ENCODE data around the gene TMEM163. TPM values are rescaled to one million over a fixed set of nuclear protein-coding genes. Genes with fewer than 3 reads are reported as not detected.

The TMEM163 gene
- total RNA-seq, 1 donor = not detected

DNA sequence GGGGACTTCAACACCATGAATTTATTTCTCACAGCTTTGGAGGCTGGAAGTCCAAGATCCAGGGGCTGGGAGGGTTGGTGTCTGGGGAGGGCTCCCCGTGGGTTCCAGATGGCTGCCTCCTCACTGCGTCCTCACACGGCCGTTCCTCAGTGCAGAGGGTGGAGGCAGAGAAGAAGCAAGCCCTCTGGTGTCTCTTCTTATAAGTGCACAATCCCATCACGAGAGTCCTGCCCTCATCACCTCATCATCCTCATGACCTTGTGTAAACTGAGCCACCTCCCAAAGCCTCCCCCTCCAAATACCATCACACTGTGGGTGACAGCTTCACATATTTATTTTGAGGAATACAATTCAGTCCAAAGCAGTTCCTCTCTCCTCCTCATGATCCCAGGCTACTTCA is 26.3 kb downstream of the TMEM163 start:
- Histone ChIP-seq H3K36me3 (ENCODE audit: insufficient read depth, low read length) (no peaks in the 10 kb centered on the region), H3K27ac (ENCODE audit: low read depth, low read length) (no peak overlapping the region), H3K27me3 (ENCODE audit: insufficient read depth, low read length) (peaks cover 2% of the 10 kb centered on the region), H3K4me2 (ENCODE audit: insufficient read depth, low read length) (no peak overlapping the region), H4K20me1 (ENCODE audit: insufficient read depth, low read length) (no peaks in the 10 kb centered on the region), H2AFZ (ENCODE audit: low read length) (no peak overlapping the region), H3K9me3 (ENCODE audit: low read depth, low read length) (no peaks in the 10 kb centered on the region), H3K4me3 (ENCODE audit: insufficient read depth, low read length) (no peak overlapping the region), H3K4me1 (ENCODE audit: insufficient read depth, low read length) (no peaks in the 10 kb centered on the region), H3K79me2 (ENCODE audit: insufficient read depth, low read length) (no peaks in the 10 kb centered on the region)
- TF ChIP-seq, protein P1, sequence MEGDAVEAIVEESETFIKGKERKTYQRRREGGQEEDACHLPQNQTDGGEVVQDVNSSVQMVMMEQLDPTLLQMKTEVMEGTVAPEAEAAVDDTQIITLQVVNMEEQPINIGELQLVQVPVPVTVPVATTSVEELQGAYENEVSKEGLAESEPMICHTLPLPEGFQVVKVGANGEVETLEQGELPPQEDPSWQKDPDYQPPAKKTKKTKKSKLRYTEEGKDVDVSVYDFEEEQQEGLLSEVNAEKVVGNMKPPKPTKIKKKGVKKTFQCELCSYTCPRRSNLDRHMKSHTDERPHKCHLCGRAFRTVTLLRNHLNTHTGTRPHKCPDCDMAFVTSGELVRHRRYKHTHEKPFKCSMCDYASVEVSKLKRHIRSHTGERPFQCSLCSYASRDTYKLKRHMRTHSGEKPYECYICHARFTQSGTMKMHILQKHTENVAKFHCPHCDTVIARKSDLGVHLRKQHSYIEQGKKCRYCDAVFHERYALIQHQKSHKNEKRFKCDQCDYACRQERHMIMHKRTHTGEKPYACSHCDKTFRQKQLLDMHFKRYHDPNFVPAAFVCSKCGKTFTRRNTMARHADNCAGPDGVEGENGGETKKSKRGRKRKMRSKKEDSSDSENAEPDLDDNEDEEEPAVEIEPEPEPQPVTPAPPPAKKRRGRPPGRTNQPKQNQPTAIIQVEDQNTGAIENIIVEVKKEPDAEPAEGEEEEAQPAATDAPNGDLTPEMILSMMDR (IDR thresholded peaks at IDR 0.05; ENCODE audit: extremely low read depth, low read depth, low read length) = no peak
- DNase-seq (ENCODE audit: insufficient read length, low spot score, missing footprints) = no peak

DNA sequence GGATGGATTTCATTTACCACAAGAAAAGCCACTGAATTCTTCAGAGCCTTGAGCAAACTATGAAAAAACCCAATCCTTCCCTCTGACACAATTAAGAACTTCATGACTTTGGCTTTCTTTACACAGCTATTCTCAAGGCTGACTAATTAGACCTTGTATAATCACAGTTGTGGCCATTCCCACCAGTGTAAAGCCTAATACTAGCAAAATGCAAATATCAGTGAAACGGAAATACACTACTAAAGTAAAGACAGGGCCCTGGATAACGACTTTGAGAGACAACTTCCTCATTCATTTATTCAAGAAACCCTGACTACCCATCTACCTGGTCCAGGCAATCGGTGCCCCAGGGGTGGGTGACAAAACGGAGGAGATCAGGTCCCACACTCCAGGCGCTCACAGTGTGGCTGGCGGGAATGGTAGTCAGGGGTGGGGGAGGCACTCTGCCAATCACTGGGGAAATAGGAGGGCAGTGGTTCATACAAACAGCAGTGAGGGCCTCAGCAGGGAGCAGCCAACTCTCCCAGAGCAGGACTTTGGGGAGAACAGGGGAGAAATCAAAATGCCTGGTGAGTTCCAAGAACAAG is 28.1 kb downstream of the TMEM163 start:
- H3K4me2 ChIP-seq (ENCODE audit: insufficient read depth, low read length) = no peak overlapping the region
- DNase-seq (ENCODE audit: insufficient read length, low spot score, missing footprints) = no peak
- H3K4me1 ChIP-seq (ENCODE audit: insufficient read depth, low read length) = no peaks in the 10 kb centered on the region
- H3K27ac ChIP-seq (ENCODE audit: low read depth, low read length) = no peak overlapping the region
- TF ChIP-seq, protein P1 (IDR thresholded peaks at IDR 0.05; ENCODE audit: extremely low read depth, low read depth, low read length) = no peak
- H3K36me3 ChIP-seq (ENCODE audit: insufficient read depth, low read length) = no peaks in the 10 kb centered on the region
- H2AFZ ChIP-seq (ENCODE audit: low read length) = no peak overlapping the region
- H3K27me3 ChIP-seq (ENCODE audit: insufficient read depth, low read length) = no peaks in the 10 kb centered on the region
- H3K4me3 ChIP-seq (ENCODE audit: insufficient read depth, low read length) = no peak overlapping the region
- no peaks in the 10 kb centered on the region for H3K9me3 ChIP-seq (ENCODE audit: low read depth, low read length)
- H4K20me1 ChIP-seq (ENCODE audit: insufficient read depth, low read length) = no peaks in the 10 kb centered on the region
- H3K79me2 ChIP-seq (ENCODE audit: insufficient read depth, low read length) = no peaks in the 10 kb centered on the region

DNA sequence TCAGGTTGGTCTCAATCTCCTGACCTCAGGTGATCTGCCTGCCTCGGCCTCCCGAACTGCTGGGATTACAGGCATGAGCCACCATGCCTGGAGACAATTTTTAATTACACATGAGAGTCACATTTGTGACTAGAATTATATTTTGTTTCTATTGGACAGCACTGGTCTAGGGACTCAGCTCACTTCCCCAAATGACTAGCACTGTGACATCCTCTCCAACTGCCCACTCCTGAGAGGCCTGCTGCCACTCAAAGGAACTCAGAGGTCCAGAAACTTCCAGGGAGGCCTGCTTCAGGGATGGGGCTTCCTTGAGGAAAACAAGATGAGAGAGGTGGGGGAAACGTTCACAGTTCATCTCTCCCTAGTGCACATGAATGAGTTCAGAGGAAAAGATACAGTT is 29.5 kb downstream of the TMEM163 start:
- TF ChIP-seq, protein P1 (IDR thresholded peaks at IDR 0.05; ENCODE audit: extremely low read depth, low read depth, low read length) = no peak
- no peak overlapping the region for H3K27ac ChIP-seq (ENCODE audit: low read depth, low read length)
- no peak overlapping the region for H3K4me3 ChIP-seq (ENCODE audit: insufficient read depth, low read length)
- no peaks in the 10 kb centered on the region for H3K36me3 ChIP-seq (ENCODE audit: insufficient read depth, low read length)
- H3K9me3 ChIP-seq (ENCODE audit: low read depth, low read length) = no peaks in the 10 kb centered on the region
- no peaks in the 10 kb centered on the region for H3K79me2 ChIP-seq (ENCODE audit: insufficient read depth, low read length)
- H4K20me1 ChIP-seq (ENCODE audit: insufficient read depth, low read length) = no peaks in the 10 kb centered on the region
- no peaks in the 10 kb centered on the region for H3K27me3 ChIP-seq (ENCODE audit: insufficient read depth, low read length)
- DNase-seq (ENCODE audit: insufficient read length, low spot score, missing footprints) = no peak
- no peak overlapping the region for H2AFZ ChIP-seq (ENCODE audit: low read length)
- H3K4me1 ChIP-seq (ENCODE audit: insufficient read depth, low read length) = no peaks in the 10 kb centered on the region
- no peak overlapping the region for H3K4me2 ChIP-seq (ENCODE audit: insufficient read depth, low read length)

DNA sequence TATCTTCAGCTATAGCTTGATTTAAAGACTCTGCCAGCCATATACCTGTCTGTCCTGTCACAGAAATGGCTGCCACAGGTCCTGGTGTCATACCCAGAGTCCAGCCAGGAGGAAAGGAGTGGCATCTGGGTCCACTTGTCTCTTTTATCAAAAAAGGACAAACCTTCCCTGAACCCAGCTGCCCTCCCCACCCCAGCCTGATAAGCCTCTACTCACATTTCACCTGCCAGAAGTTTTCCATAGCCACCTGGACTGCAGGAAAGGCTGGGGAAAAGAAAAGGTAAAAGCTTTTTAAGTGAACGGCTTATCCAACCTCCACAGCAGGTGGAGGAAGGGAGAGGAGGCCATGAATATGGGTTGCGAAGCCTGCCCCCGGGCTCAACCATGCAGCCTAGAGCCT is 32.8 kb downstream of the TMEM163 start:
- no peaks in the 10 kb centered on the region for H3K79me2 ChIP-seq (ENCODE audit: insufficient read depth, low read length)
- TF ChIP-seq, protein P1 (IDR thresholded peaks at IDR 0.05; ENCODE audit: extremely low read depth, low read depth, low read length) = no peak

More for the DNA sequence above, 32.8 kb downstream of the TMEM163 start:
- no peak overlapping the region for H2AFZ ChIP-seq (ENCODE audit: low read length)
- DNase-seq (ENCODE audit: insufficient read length, low spot score, missing footprints) = no peak
- H3K27ac ChIP-seq (ENCODE audit: low read depth, low read length) = no peak overlapping the region
- H3K9me3 ChIP-seq (ENCODE audit: low read depth, low read length) = no peaks in the 10 kb centered on the region
- H3K36me3 ChIP-seq (ENCODE audit: insufficient read depth, low read length) = no peaks in the 10 kb centered on the region
- H3K4me2 ChIP-seq (ENCODE audit: insufficient read depth, low read length) = no peak overlapping the region
- H3K4me1 ChIP-seq (ENCODE audit: insufficient read depth, low read length) = no peaks in the 10 kb centered on the region
- no peak overlapping the region for H3K4me3 ChIP-seq (ENCODE audit: insufficient read depth, low read length)
- no peaks in the 10 kb centered on the region for H3K27me3 ChIP-seq (ENCODE audit: insufficient read depth, low read length)
- no peaks in the 10 kb centered on the region for H4K20me1 ChIP-seq (ENCODE audit: insufficient read depth, low read length)

All from osteoblast (primary cell).